ENCODE measurements around the gene FAM81B. TPM values are rescaled to one million over a fixed set of nuclear protein-coding genes. Genes with fewer than 3 reads are reported as not detected.

Gene FAM81B
- total RNA-seq, 5 donors from 2014 or later (not counting 1 experiment from before 2014, with no cell fraction given), result not detected

Other genes starting within 250 kb of the FAM81B start
- gene MCTP1, start 106.3 kb upstream of the FAM81B start, total RNA-seq, result 1 to 10 TPM in 3 of 5 donors, under 1 TPM in 1, not detected in 1; 0.21 to 2.9 (median 1.7) TPM
- 10 to 100 TPM; 62.7 to 85.6 (median 76.3) TPM for gene SKIC3, start 163.6 kb downstream of the FAM81B start, total RNA-seq
- gene ARSK, start 163.7 kb downstream of the FAM81B start, total RNA-seq, result 1 to 10 TPM; 4.2 to 6.9 (median 6.2) TPM
- 1 to 10 TPM; 1.2 to 2.2 (median 1.6) TPM for gene GPR150, start 228.7 kb downstream of the FAM81B start, total RNA-seq

Measured in T-cell (primary cell).